Raji (cell line): Measurements from ENCODE around the gene ASCL1.

ENCODE experiments used
- POLR2A ChIP-seq: IDR thresholded peaks from 2 replicates; pipeline ENCODE4 v1.6.1; 2011; ENCODE audit warnings: low read depth, low read length, control low read depth; ENCODE audit not compliant: insufficient read depth

Gene ASCL1

DNA sequence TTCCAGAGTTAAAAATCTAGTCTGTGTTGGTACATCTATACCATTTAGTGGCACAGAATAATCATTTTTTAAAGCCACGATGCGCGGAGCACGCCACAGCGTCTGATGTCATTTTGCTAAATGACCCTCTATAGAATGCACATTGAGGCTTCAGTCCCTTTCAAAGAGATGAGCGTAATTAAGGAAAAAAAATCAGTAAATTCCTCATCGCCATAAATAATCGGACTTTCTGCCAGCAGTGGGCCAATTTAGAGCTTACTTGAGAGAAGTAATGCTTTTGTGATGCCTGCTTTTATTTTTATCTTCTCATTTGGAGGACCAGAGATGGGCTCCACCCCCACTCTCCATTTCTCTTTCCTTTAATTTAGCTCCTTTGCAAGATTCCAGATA lies 4.0 kb downstream of the ASCL1 start:
- no peak for TF ChIP-seq POLR2A

DNA sequence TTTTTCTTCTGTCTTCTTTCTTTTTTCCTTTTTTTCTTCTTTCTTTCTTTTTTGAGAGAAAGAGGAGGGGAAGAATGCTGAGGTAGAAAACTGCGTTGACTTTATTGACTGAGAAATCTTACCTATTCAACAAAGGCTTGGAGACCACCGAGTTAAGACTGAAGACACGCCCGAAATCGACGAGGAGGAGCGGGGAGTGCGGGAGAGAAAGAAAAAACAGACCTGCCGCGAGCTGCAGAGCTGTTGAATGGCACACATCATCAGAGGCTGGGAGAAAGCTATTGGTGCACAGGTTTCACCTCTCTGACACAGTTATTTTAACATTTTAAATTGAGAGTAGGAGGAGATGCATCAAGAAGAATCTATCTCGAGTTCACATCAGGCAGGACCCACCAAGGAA lies 5.1 kb downstream of the ASCL1 start:
- TF ChIP-seq POLR2A = no peak

DNA sequence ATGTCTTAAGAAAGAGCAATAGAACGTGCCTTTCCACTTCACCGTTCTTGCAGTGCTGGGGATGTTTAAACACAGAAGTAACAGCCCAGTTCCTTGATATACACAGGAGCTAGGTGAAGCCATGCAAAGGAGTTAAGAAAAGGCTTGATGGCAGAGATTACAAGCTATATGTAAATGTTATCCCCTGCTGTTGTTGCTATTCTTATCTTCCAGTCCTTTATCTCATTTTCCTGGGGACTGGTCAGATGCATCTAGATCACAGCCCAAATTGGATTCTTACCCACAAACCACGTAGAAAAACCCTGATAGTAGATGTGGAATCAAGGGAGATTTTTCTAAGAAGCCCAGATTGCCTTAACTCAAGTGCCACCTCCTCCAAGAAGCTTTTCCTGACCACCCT lies 5.5 kb downstream of the ASCL1 start:
- no peak for TF ChIP-seq POLR2A

GRCh38 chr12:102963796-102964195 lies 6.3 kb downstream of the ASCL1 start:
- TF ChIP-seq POLR2A = no peak

DNA sequence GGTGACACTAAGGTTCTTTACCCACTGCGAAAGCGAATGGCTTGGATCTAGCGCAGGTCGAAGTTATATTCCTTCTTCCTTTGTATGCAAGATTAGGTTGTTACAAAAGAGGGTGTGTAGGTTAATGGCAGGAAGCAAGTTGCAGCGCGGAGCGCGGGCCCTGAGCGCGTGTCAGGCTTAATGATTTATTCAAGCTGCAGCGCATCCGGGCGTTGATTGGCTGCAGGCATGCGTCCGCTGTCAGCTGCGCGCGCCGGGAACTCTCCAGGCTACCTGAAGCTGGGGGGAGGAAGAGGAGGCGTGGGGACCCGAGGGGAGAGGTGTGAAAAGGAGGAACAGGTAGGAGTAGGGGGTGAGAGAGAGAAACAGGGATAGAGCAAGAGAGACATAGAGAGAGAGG lies 7.4 kb downstream of the ASCL1 start:
- TF ChIP-seq POLR2A = no peak

DNA sequence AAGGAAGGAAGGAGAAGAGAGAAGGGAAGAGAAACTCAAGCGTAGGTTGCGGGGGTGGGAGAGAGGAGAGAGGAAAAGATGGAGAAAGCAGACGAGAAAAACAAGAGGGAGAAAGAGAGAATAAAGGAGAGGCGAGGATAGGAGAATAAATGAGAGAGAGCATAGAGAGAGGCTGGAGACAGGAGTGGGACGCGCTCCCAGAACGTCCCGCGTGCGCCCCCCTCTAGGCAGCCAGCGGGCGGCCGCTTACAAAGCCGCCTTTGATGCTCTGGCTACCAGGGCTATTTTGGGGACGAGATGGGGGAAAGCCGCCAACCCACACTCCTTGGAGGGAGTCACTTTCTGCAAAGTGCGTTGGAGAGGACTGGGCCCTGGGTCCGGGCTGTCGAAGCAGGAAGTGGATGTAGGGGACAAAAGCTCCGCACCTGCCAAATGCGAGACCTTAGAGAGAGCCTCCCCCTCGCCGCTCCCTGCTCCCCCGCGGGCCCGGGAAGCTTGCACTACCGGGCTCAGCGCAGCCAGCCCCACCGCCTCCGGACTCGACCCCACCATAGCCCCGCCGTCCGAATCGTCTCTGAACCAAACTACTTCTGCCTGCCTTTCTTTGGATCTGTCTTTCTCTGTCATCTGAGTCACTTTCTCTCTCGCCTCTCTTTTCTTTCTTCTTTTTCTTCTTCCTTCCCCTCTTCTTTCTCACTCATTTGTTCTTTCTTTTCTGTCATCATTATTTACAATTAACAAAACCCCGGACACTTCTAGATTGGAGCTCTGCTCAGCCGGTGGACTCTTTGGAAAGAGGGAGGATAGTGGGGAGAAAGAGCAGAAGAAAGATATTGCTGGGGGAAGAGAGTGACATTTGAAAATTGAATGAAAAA lies 8.0 kb downstream of the ASCL1 start:
- TF ChIP-seq POLR2A = no peak

DNA sequence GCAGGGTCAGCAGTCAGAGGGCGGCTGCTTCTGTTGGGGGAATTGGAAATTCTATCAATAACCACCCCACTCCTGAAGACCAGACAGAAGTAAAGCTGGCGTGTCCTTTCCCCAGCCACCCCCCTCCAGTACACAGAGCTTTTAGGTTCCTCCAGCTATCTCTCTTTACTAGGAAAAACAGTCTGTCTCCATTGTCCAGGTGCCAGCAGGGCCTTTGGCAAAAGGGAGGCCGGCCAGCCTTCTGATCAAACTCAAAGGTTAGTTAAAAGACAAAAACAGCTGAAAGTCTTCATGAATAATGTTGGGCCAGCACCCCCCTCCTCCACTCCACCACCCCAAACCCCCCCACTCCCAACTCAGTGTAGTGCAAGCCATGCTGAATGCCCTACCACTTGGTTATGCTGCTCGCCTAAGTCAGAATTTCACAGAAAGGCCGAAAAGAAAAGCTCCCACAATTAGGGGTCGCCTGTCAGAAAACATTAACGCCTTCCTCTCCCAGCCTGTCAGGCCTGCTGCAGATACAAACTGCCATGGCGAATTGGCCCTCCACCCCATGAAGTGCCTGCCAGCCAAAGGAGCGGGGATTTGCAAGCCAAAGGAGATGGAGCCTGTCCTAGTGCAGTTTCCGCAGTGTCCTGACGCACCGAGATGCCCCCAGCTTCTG lies 8.9 kb downstream of the ASCL1 start:
- TF ChIP-seq POLR2A = no peak

GRCh38 chr12:102970780-102971179 lies 13.3 kb downstream of the ASCL1 start:
- no peak for TF ChIP-seq POLR2A

DNA sequence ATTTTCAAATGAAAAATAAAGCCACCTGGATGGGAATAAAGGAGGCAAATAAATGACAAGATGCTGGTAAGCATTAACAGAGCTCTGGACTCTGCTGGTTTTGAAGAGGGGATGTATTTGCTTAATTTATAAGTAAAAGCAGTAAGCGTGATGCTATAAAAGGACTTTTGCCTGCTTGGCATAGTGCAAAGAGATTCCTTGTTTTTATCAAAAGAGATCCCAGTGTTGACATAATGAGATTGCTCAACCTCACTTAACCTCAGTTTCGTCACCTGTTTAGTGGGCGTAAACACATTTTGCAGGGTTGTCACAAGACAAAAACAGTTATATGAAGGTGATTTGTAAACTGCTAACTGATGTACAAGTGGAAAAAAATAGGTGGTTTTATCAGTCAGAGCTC lies 13.8 kb downstream of the ASCL1 start:
- no peak for TF ChIP-seq POLR2A

DNA sequence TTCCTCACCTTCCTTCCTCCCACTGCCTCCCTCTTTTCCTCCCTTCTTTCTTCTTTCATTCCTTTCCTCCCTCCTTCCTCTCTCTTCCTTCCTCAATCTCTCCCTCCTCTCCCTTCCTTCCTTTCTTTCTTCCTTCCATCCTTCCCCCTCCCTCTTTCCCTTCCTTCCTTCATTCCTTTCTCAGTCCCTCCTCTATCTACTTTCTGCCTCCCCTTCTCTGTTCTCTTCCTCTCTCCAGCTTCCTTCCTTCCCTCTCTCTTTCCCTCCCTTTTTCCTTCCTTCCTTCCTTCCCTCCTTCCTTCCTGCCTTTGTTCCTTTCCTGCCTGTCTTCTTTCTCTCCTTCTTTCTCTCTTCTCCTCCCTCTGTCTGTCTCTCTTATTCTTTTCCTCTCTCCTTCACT lies 16.1 kb downstream of the ASCL1 start:
- TF ChIP-seq POLR2A = no peak

DNA sequence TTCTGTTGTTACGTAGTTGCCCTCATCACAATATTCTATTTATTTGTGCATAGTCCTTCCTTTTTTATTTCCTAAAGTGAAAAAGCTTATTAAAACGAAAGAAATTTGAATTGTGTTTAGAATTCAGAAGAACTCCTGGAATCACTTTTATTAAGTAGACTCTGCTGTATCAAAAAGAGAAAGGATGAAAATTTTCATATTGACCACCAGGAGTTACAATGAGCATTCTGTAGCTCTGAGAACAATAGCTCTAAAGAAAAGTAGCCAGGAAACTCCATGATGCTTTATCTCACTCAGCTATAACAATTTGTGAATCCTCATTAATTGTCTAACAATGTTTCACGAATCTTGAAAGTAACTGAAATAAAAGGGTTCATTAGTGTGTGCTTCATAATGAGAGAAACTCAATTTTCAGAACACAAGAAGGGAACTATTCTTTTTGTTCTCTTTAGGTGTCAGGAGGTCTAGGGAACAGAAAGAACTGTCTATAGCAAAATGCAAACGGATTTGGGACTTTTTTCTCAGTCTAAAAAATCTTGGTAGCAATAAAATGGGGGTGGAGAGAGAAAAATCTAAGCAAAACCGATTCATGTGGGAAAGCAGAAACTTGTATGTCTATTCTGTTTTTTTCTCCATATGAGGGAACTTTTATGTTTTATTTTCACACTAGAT lies 19.3 kb downstream of the ASCL1 start:
- no peak for TF ChIP-seq POLR2A

DNA sequence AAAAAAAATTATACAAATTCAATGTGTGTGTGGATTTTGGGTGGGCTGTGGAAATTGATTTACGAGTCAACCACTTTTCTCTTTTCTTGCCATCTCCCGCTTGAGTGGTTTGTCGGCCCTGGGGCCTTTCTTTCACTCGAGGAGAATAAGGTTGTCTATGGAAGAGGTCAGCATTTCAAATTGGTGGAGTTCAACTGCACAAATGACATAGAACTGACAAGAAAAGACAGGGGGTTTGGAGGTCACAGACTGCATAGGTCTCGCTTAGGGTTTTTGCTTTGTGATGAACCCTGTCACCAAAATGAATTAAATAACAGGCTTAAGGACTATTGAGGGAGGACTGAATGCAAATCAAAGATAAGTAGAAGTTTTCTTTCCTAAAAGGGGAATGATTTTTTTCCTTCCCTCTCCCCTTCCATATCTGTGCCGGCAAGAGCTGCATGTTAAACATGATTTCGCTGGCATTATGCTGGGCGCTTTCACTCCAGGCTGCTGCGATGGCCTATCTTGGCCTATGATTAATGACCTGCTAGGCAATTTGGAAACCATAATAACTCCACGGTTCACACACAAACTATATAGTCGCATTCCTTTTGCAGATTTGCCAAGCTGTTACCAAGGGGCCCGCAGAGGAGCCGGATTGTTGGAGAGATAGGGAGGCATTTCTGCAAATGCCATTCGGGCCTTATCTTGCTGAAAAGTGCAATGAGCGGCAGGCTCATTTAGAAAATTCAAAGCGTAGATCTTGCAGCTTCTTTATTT lies 20.7 kb downstream of the ASCL1 start:
- no peak for TF ChIP-seq POLR2A

- no peak for TF ChIP-seq POLR2A
Observed at GRCh38 chr12:102980350-102980749, 22.9 kb downstream of the ASCL1 start.

GRCh38 chr12:102990419-102990818 lies 32.9 kb downstream of the ASCL1 start:
- no peak for TF ChIP-seq POLR2A

GRCh38 chr12:102992297-102992696 lies 34.8 kb downstream of the ASCL1 start:
- no peak for TF ChIP-seq POLR2A
